HT1080 (cell line): ENCODE data around the gene AMTN. TPM values are rescaled to one million over a fixed set of nuclear protein-coding genes. Genes with fewer than 3 reads are reported as not detected.

Experiments used
- DNase-seq: peaks from one replicate; pipeline ENCODE4 v3.0.0-alpha.2; 2015; ENCODE audit warnings: low read depth
- total RNA-seq: library from RNA; depleted of rRNA; stranded (reverse); fragments of >200 nt; shearing (Covaris generic); gene quantifications from 2 replicates; pipeline ENCODE4 v1.2.3, GENCODE V29; 2014; rRNA removed

The AMTN gene
- total RNA-seq, 1 experiment from 2014 or later, result 0.45 TPM

- DNase-seq, result peak; percentile 50
Observed at GRCh38 chr4:70559211-70559830, 41.0 kb downstream of the AMTN start.

- no peak for DNase-seq
Observed at GRCh38 chr4:70559924-70560323, 41.6 kb downstream of the AMTN start.

- no peak for DNase-seq
Observed at GRCh38 chr4:70564033-70564432, 45.7 kb downstream of the AMTN start.

- no peak for DNase-seq
Observed at GRCh38 chr4:70570796-70571195, 52.4 kb downstream of the AMTN start.

- DNase-seq, result no peak
Observed at GRCh38 chr4:70571772-70572171, 53.4 kb downstream of the AMTN start.

- DNase-seq, result no peak
Observed at GRCh38 chr4:70575964-70576363, 57.6 kb downstream of the AMTN start.

- peak; percentile 38 for DNase-seq
Observed at GRCh38 chr4:70577220-70577927, 59.0 kb downstream of the AMTN start.

- DNase-seq, result no peak
Observed at GRCh38 chr4:70581980-70582379, 63.6 kb downstream of the AMTN start.

Other genes with a start within 250 kb of the AMTN start
- gene CABS1, start 183.6 kb upstream of the AMTN start, total RNA-seq, result not detected in 2 replicates
- gene SMR3A, start 157.8 kb upstream of the AMTN start, total RNA-seq, result not detected in 2 replicates
- gene SMR3B, start 135.4 kb upstream of the AMTN start, total RNA-seq, result not detected in 2 replicates
- not detected in 2 replicates for gene OPRPN, start 120.6 kb upstream of the AMTN start, total RNA-seq
- not detected in 2 replicates for gene MUC7, start 46.4 kb upstream of the AMTN start, total RNA-seq
- gene AMBN, start 73.7 kb downstream of the AMTN start, total RNA-seq, result not detected in 2 replicates
- 0.20 TPM in 1 of 2 replicates, not detected in the other for gene ENAM, start 110.2 kb downstream of the AMTN start, total RNA-seq
- not detected in 2 replicates for gene JCHAIN, start 147.9 kb downstream of the AMTN start, total RNA-seq
- 39.7 and 57.2 TPM in 2 replicates for gene UTP3, start 170.0 kb downstream of the AMTN start, total RNA-seq
- gene RUFY3, start 203.4 kb downstream of the AMTN start, total RNA-seq, result 7.9 and 10.6 TPM in 2 replicates